GM08714 (cell line): ENCODE results near the gene LDAH.

ENCODE experiments used
- H3K4me3 ChIP-seq: fragments of 200-500 bp; sonication (Bioruptor generic); 2 replicates; pipeline ENCODE4 v1.5.1; 2014; ENCODE audit warnings: mild to moderate bottlenecking, low read length, inconsistent platforms
- ZNF274 ChIP-seq: IDR thresholded peaks from 2 replicates; pipeline ENCODE4 v1.6.1; 2012; ENCODE audit warnings: mild to moderate bottlenecking, low read depth, low read length

LDAH gene

GRCh38 chr2:20654535-20654813 lies 168.4 kb downstream of the LDAH start:
- H3K4me3 ChIP-seq, result no peak overlapping the region

GRCh38 chr2:20653695-20654534 lies 169.0 kb downstream of the LDAH start:
- TF ChIP-seq ZNF274, result no peak
- H3K4me3 ChIP-seq, result no peak overlapping the region

More at GRCh38 chr2:20654535-20654813, 168.4 kb downstream of the LDAH start:
- TF ChIP-seq ZNF274, result no peak

GRCh38 chr2:20652673-20653575 lies 170.0 kb downstream of the LDAH start:
- no peak overlapping the region for H3K4me3 ChIP-seq
- no peak for TF ChIP-seq ZNF274

- no peak overlapping the region for H3K4me3 ChIP-seq
- no peak for TF ChIP-seq ZNF274
These were observed 170.8 kb downstream of the LDAH start for GRCh38 chr2:20652141-20652540.

GRCh38 chr2:20651731-20652099 lies 171.2 kb downstream of the LDAH start:
- TF ChIP-seq ZNF274, result no peak
- no peak overlapping the region for H3K4me3 ChIP-seq

- no peak for TF ChIP-seq ZNF274
These were observed 171.8 kb downstream of the LDAH start, which contains the start of gene HS1BP3 for GRCh38 chr2:20650877-20651730. TSS of gene HS1BP3 (minus strand) at chr2:20651098. CDS start at chr2:20651063, 35 bp downstream.

GRCh38 chr2:20650393-20650876 lies 172.5 kb downstream of the LDAH start:
- H3K4me3 ChIP-seq, result peak overlapping the region; percentile 68
- TF ChIP-seq ZNF274, result no peak

More at GRCh38 chr2:20650877-20651730, 171.8 kb downstream of the LDAH start, which contains the start of gene HS1BP3:
- H3K4me3 ChIP-seq, result peak within 1 kb of the TSS; percentile 68

GRCh38 chr2:20649976-20650375 lies 172.9 kb downstream of the LDAH start:
- H3K4me3 ChIP-seq, result peak overlapping the region; percentile 68; the same call in 1 of the 2 replicates
- no peak for TF ChIP-seq ZNF274

GRCh38 chr2:20649576-20649975 lies 173.3 kb downstream of the LDAH start:
- no peak overlapping the region for H3K4me3 ChIP-seq
- TF ChIP-seq ZNF274, result no peak

GRCh38 chr2:20648831-20649230 lies 174.1 kb downstream of the LDAH start:
- H3K4me3 ChIP-seq, result no peak overlapping the region
- no peak for TF ChIP-seq ZNF274

GRCh38 chr2:20648206-20648605 lies 174.7 kb downstream of the LDAH start:
- TF ChIP-seq ZNF274, result no peak
- no peak overlapping the region for H3K4me3 ChIP-seq

GRCh38 chr2:20647738-20648137 lies 175.2 kb downstream of the LDAH start:
- H3K4me3 ChIP-seq, result no peak overlapping the region
- TF ChIP-seq ZNF274, result no peak

GRCh38 chr2:20647211-20647610 lies 175.7 kb downstream of the LDAH start:
- no peak overlapping the region for H3K4me3 ChIP-seq
- TF ChIP-seq ZNF274, result no peak

- no peak for TF ChIP-seq ZNF274
- no peak overlapping the region for H3K4me3 ChIP-seq
These were observed 176.5 kb downstream of the LDAH start for GRCh38 chr2:20646446-20646845.

- TF ChIP-seq ZNF274, result no peak
- no peak overlapping the region for H3K4me3 ChIP-seq
These were observed 177.1 kb downstream of the LDAH start for GRCh38 chr2:20645761-20646160.
